ENCODE measurements around the gene ZNF639.
A peak's percentile ranks its signal among the peaks of the same experiment; 100 is the strongest.

The ZNF639 gene

DNA sequence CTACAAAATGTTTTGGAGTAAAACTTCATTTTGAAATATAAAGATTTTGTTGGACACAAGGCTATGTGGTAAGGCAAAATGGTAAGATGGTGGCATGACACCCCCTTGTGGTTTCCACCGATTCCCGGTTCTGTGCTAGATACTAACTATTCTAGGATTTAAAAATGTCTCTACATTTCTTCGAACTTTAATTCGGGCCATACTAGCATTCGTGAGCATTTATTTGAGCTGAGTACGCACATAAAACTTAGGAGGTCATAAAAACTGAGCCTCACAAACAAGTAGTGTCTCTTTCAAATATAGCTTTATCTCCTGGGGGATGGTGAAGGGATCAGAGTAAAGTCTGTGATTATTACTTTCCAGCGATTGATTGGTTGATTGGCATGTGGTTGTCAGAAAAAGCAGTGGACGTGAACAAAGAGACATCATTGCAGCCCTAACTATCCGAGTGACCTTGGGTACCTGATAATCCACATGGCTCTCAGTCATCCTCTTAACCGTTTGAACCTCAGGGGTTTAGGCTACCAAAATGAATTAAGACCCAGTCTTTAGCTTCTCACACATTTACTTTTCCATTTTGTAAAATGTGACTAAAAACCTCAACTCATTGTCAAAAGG lies 1.1 kb upstream of the ZNF639 start:
- DNase-seq = peak; percentile 17

GRCh38 chr3:179323197-179324110 lies 623 bp downstream of the ZNF639 start:
- peak; percentile 80 for DNase-seq

DNA sequence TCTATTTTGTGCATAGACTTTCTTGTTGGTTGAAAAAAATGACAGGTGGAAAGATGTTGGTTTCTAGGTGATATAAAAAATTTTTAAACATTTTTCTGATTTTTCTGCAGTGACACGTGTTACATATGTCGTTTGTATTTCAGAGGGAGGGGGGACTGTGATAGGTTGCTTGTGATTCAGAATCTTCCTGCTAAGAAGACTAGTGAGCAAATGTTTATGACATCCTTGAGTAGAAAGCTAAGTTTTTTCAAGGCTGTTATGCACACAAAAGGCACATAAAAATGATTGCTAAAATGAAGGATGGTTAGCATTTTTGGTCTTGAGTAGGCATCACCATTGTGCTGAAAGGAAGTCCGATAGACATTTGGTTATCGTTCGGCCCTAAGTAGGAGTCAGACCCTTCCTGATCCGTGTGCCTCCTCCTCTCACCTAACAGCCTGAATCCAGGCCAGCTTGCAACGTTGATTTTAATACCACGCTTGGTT lies 1.5 kb downstream of the ZNF639 start:
- no peak for DNase-seq

DNA sequence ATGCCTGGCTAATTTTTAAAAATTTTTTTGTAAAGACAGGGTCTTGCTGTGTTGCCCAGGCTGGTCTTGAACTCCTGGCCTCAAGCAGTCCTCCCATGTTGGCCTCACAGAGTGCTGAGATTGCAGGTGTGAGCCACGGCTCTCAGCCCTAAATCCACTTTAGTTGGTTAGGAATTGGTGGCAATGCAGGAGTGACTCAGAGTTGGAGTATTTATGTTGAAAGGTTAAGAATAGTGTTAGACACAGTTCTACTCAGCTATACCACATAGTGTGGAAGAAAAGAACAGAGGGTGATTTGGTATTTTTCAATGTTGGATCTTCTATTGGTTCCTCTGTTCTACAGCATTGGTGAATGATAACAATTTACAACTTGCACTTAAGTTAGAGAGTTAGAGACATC lies 7.6 kb downstream of the ZNF639 start:
- no peak for DNase-seq

- DNase-seq = no peak
Measured at GRCh38 chr3:179332240-179332639, 9.4 kb downstream of the ZNF639 start.

DNA sequence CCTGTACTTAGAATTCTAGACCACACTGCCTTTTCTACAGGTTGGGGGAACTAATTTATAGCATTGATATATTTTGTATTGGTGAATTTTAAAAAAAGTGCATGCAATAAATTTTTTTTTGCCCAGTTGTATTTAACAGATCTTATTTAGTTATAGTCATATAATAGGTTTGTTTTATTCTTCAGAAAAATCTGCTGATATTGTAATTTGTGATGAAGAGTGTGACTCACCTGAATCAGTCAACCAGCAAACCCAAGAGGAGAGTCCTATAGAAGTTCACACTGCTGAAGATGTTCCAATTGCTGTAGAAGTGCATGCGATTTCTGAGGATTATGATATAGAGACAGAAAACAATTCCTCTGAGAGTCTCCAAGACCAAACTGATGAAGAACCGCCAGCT lies 10.3 kb downstream of the ZNF639 start:
- DNase-seq = no peak

- no peak for DNase-seq
Measured at GRCh38 chr3:179336345-179336929, 13.6 kb downstream of the ZNF639 start.

DNA sequence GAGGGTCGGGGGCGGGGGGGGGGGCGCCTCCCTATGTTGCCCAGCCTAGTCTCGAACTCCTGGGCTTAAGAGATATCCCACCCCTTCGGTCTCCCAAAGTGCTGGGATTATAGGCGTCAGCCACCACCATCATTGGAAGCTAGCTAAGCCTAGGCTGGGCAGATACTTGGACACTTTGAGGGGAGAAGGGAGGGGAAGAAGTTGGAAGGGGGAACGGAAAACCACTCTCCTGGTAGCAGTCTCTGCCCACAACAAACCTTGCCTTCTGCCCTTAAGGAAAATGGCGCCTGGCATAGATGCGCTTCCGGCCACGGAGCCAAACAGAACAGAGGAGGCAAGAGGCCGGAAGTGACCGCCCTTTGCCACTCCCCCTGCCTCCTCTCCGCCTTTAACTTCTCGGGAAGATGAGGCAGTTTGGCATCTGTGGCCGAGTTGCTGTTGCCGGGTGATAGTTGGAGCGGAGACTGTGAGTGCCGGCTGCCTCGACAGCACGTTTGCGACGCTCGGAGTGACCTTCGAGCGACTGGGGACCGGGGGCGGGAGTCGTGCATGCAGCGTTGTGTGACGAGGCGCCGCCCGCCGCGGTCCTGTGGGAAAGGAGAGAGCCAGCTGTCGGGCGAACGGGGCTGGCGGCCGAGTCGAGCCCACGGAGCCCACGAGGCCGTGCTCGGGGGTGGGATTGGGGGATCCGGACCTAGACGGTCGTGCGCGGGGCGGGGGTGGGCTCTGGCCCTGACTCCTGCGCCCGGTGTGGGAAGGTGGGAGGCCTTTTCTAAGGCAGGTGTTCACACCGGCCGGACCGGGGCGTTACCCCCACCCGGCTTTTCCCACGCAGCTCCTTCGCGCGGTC lies 24.7 kb downstream of the ZNF639 start, which contains the start of gene MFN1:
MFN1 (plus strand) TSS at position 365 of the 850 bp plus-strand sequence. CDS start 1,143 bp downstream, outside the sequence.
- peak; percentile 98 for DNase-seq

DNA sequence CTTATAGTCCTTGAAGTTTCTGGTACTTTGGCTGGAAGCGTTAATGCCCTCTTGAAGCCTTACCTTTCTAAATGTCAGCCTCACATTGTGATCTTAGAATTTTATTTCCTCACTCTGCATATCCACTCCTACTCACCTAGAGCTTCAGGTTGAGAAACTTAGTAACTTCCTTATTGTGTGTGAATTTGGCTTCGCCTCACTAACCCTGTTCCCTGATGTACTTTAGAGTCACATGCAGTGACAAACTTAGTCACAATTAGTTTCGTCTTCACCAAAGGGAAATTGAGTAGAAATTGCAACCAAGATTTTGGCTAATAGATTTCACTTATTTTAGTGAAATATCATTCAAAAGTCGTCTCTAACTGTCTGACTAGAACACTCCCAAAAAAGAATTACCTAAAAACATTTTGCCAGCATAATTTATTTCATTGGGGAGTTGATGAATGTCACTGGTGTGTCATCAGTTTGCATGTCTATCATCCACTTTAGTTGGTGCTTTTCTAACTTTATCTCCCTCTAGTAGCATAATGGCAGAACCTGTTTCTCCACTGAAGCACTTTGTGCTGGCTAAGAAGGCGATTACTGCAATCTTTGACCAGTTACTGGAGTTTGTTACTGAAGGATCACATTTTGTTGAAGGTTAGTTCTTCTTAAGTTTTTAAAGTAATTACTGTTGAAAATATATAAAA lies 25.6 kb downstream of the ZNF639 start:
- DNase-seq = no peak

DNA sequence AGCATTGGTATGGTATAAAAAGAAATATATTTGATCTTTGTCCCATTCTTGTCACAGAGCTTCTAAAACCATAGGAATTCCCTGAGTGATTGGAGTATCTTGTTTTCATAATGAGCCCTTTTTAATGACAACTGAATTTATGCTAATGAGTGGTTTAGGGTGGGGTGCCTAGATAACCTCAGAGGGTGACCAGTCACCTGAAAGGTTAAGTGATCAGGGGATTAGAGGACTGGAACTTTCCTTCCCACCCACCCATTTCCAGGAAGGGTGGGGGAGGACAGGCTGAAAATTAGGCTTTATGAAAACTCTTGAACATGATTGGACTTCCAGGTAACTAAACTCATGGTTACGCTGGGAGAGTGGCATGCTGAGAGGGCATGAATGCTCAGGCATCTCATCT lies 33.2 kb downstream of the ZNF639 start:
- no peak for DNase-seq

- no peak for DNase-seq
Measured at GRCh38 chr3:179363332-179363731, 40.5 kb downstream of the ZNF639 start.

DNA sequence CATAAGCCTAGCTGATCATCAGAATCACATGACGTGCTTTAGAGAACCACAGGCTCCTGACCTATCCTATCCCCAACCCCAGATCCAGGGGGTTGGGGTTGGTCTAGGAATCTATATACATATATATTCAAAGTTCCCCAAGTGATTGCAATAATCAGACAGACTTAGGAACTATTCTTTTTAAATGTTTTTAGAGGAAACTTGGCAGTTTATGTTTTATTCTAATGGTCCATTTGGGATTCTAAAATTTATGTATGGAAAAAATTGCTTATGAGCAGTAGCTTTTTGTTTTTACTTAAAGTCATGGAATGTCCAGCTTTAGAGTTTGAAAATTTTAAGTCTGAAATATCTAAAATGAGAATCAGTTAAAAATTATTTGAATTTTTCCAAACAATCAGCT lies 46.8 kb downstream of the ZNF639 start:
- no peak for DNase-seq

GRCh38 chr3:179373938-179374337 lies 51.1 kb downstream of the ZNF639 start:
- no peak for DNase-seq

- DNase-seq = no peak
Measured at GRCh38 chr3:179375091-179375999, 52.5 kb downstream of the ZNF639 start.

GRCh38 chr3:179376474-179376873 lies 53.6 kb downstream of the ZNF639 start:
- no peak for DNase-seq

Data from NCI-H774 (cell line).